Suprapubic skin (tissue), 4 donors: Measurements from ENCODE around the gene RPRD2. TPM values are rescaled to one million over a fixed set of nuclear protein-coding genes. Genes with fewer than 3 reads are reported as not detected.

ENCODE experiments used
- DNase-seq, 2 donors: peaks; one replicate each; pipeline ENCODE4 v3.0.0-alpha.2; 2019; ENCODE audit warnings: low spot score in 2 of 2
- H3K27ac ChIP-seq: fragments of 200-600 bp; sonication (generic); one replicate; pipeline ENCODE4 v1.5.1; 2019
- H3K27me3 ChIP-seq: fragments of 200-600 bp; sonication (generic); one replicate; pipeline ENCODE4 v1.5.1; 2019
- H3K36me3 ChIP-seq: fragments of 200-600 bp; sonication (generic); one replicate; pipeline ENCODE4 v1.5.1; 2019
- H3K4me1 ChIP-seq: fragments of 200-600 bp; sonication (generic); one replicate; pipeline ENCODE4 v1.5.1; 2019
- H3K4me3 ChIP-seq: fragments of 200-600 bp; sonication (generic); one replicate; pipeline ENCODE4 v1.5.1; 2019; ENCODE audit warnings: mild to moderate bottlenecking
- H3K9me3 ChIP-seq: fragments of 200-600 bp; sonication (generic); one replicate; pipeline ENCODE4 v1.5.1; 2019
- CTCF ChIP-seq, 2 donors: fragments of 200-600 bp in 1 of 2; fragments of 450-650 bp in 1 of 2; sonication (generic) in 1 of 2; IDR thresholded peaks; one replicate each; pipeline ENCODE4 v1.5.1; 2016 to 2019; ENCODE audit warnings: antibody characterized with exemption in 2 of 2, mild to moderate bottlenecking in 1 of 2, moderate library complexity in 1 of 2
- EP300 ChIP-seq: sonication (generic); formaldehyde crosslinking; IDR thresholded peaks from one replicate; pipeline ENCODE4 v1.6.1; 2017; ENCODE audit warnings: antibody characterized with exemption
- POLR2A ChIP-seq, 2 donors: fragments of 450-650 bp; IDR thresholded peaks; one replicate each; pipeline ENCODE4 v1.6.1; 2017; ENCODE audit warnings: antibody characterized with exemption in 2 of 2, mild to moderate bottlenecking in 2 of 2, moderate library complexity in 2 of 2
- POLR2AphosphoS5 ChIP-seq, 3 donors: sonication (generic); formaldehyde crosslinking; IDR thresholded peaks; one replicate each; pipeline ENCODE4 v1.6.1; 2017; ENCODE audit warnings: antibody characterized with exemption in 3 of 3
- WGBS: methylation state at CpG from one replicate; pipeline ENCODE4 v1.1.5; 2018; 5-methylcytosine and 5-hydroxymethylcytosine counted together
- total RNA-seq, 4 donors: library from RNA; depleted of rRNA; stranded (reverse); fragments of >200 nt; gene quantifications; one replicate each; pipeline ENCODE4 v1.1.0, GENCODE V29; 2016

RPRD2 gene
- total RNA-seq, 4 donors from 2014 or later: 22.2 to 39.0 (median 28.8) TPM

GRCh38 chr1:150332651-150333290 lies 31.2 kb upstream of the RPRD2 start:
- no peak overlapping the region for H3K27ac ChIP-seq
- H3K4me3 ChIP-seq: no peak overlapping the region
- DNase-seq: no peak
- no peaks in the 10 kb centered on the region for H3K4me1 ChIP-seq
- no peaks in the 10 kb centered on the region for H3K9me3 ChIP-seq
- H3K36me3 ChIP-seq: peaks cover 100% of the 10 kb centered on the region
- no peak for TF ChIP-seq CTCF (IDR thresholded peaks at IDR 0.05)
- H3K27me3 ChIP-seq: no peaks in the 10 kb centered on the region
- WGBS: 85% methylated on average over 7 of the region's 7 CpGs

- TF ChIP-seq POLR2A (IDR thresholded peaks at IDR 0.05): no peak
- TF ChIP-seq POLR2AphosphoS5 (IDR thresholded peaks at IDR 0.05): no peak
- no peak for TF ChIP-seq CTCF (IDR thresholded peaks at IDR 0.05)
- TF ChIP-seq EP300: no peak
- no peaks in the 10 kb centered on the region for H3K27me3 ChIP-seq
- WGBS: 92% methylated on average over 4 of the region's 4 CpGs
These were observed 17.6 kb upstream of the RPRD2 start for GRCh38 chr1:150346316-150346715.

GRCh38 chr1:150352866-150353265 lies 11.1 kb upstream of the RPRD2 start:
- 93% methylated on average over 4 of the region's 4 CpGs for WGBS
- Histone ChIP-seq H3K27me3 (no peaks in the 10 kb centered on the region), H3K36me3 (peaks cover 81% of the 10 kb centered on the region), H3K9me3 (no peaks in the 10 kb centered on the region), H3K27ac (no peak overlapping the region), H3K4me3 (no peak overlapping the region), H3K4me1 (no peaks in the 10 kb centered on the region)
- DNase-seq: no peak
- TF ChIP-seq CTCF (IDR thresholded peaks at IDR 0.05) (no peak), EP300 (no peak), POLR2A (IDR thresholded peaks at IDR 0.05) (no peak), POLR2AphosphoS5 (IDR thresholded peaks at IDR 0.05) (no peak)

More at GRCh38 chr1:150346316-150346715, 17.6 kb upstream of the RPRD2 start:
- H3K27ac ChIP-seq: no peak overlapping the region
- H3K36me3 ChIP-seq: peaks cover 97% of the 10 kb centered on the region
- no peaks in the 10 kb centered on the region for H3K9me3 ChIP-seq
- no peak overlapping the region for H3K4me3 ChIP-seq
- no peak for DNase-seq
- no peaks in the 10 kb centered on the region for H3K4me1 ChIP-seq

- no peaks in the 10 kb centered on the region for H3K27me3 ChIP-seq
- DNase-seq: no peak
- TF ChIP-seq EP300 (peak; percentile 33), CTCF (IDR thresholded peaks at IDR 0.05) (no peak)
- no peaks in the 10 kb centered on the region for H3K36me3 ChIP-seq
- peak overlapping the region; percentile 98 for H3K27ac ChIP-seq
- WGBS: 70% methylated on average over 22 of the region's 22 CpGs
- no peaks in the 10 kb centered on the region for H3K9me3 ChIP-seq
- peak overlapping the region; percentile 85 for H3K4me3 ChIP-seq
- H3K4me1 ChIP-seq: peaks cover 19% of the 10 kb centered on the region
These were observed 1.1 kb upstream of the RPRD2 start for GRCh38 chr1:150362721-150363425.

- DNase-seq: peak; percentile 90 to 92
- H3K4me1 ChIP-seq: peaks cover 19% of the 10 kb centered on the region
- peak overlapping the region; percentile 85 for H3K4me3 ChIP-seq
- peak in 1 of 2 donors; percentile 61 for TF ChIP-seq POLR2A (IDR thresholded peaks at IDR 0.05)
- no peak for TF ChIP-seq EP300
- peak in 2 of 3 donors; percentile 21 to 65 for TF ChIP-seq POLR2AphosphoS5 (IDR thresholded peaks at IDR 0.05)
- no peak for TF ChIP-seq CTCF (IDR thresholded peaks at IDR 0.05)
- H3K27ac ChIP-seq: peak overlapping the region; percentile 98
- no peaks in the 10 kb centered on the region for H3K27me3 ChIP-seq
- no peaks in the 10 kb centered on the region for H3K36me3 ChIP-seq
- 0% methylated on average over 16 of the region's 50 CpGs for WGBS
- no peaks in the 10 kb centered on the region for H3K9me3 ChIP-seq
These were observed 470 bp downstream of the RPRD2 start for GRCh38 chr1:150364231-150365003.
